NCI-H2227 (cell line): ENCODE results near the gene MLKL.
"Not testable (repeated sequence)": the region's sequence is repeated elsewhere in the genome, so short reads cannot be mapped to it uniquely, and the experiment has no call there.

ENCODE experiments used
- DNase-seq: peaks from one replicate; lab custom pipeline; 2025; ENCODE audit not compliant: unreplicated experiment; lab: John Stamatoyannopoulos, UW

The MLKL gene

GRCh38 chr16:74732707-74733350, 32.2 kb upstream of the MLKL start:
- no peak for DNase-seq

GRCh38 chr16:74731853-74732477, 31.3 kb upstream of the MLKL start:
- no peak for DNase-seq

DNA sequence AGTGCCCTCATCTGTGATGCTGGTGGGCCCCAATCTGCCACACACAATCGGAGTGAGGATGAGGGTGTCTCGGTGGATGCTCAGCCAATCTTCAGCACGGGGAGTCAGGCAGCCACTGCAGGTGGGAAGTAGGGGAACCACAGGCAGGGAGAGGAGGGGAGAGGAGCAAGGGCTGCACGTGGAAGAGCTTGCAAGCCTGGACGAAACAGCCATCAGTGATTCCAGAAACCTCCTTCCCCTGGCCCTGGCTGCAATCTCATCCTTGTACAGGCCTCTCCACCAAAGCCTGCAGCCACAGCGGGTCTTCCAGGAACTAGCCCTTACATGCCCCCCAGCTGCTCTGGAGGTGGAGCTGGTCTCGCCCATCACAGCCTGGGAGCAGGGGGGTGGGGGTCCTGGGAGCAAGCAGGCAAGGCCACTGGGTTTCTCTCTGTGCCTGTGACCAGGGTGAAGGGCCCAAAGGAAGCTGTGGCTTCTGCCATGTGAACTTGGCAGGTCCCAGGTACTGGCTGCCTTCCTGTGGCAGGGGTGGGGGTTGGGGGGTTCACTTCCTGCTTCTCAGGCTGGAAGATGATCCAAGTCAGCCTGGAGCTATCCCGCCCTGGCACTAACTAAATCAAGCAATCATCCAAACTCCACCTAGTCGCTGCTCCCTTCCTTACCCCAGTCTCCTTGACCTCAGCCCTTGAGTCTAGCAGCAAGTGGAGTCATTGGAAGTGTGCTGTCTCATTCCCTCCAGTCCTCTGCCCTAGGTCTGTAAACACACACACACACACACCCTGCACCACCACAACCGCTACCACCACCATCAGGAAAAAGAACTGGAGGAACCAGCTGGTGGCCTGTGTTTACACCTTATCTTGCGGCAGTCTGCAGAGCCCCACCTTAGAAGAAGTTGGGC, 29.4 kb upstream of the MLKL start:
- DNase-seq = no peak

DNA sequence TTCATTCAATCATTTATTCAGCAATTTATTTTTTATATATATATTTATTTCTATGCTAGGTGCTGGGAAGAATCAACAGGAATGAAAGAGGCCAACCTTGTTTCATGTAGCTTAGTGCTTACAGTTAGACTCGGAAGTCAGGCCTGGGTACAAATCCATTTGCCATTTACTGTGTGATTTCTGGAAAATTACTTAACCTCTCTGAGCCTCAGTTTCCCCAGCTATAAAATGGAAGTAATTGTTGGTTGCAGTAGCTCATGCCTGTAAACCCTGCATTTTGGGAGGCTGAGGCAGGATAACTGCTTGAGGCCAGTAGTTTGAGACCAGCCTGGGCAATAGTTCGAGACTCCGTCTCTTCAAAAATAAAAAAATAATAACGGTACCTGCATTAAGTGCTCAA, 27.2 kb upstream of the MLKL start:
- DNase-seq = no peak

- DNase-seq = no peak
Measured at GRCh38 chr16:74726716-74727115, 26.1 kb upstream of the MLKL start.

GRCh38 chr16:74725651-74726455, 25.2 kb upstream of the MLKL start:
- DNase-seq = no peak

- DNase-seq = no peak
Measured at GRCh38 chr16:74724820-74725549, 24.3 kb upstream of the MLKL start.

- DNase-seq = no peak
Measured at GRCh38 chr16:74723256-74723655, 22.6 kb upstream of the MLKL start.

DNA sequence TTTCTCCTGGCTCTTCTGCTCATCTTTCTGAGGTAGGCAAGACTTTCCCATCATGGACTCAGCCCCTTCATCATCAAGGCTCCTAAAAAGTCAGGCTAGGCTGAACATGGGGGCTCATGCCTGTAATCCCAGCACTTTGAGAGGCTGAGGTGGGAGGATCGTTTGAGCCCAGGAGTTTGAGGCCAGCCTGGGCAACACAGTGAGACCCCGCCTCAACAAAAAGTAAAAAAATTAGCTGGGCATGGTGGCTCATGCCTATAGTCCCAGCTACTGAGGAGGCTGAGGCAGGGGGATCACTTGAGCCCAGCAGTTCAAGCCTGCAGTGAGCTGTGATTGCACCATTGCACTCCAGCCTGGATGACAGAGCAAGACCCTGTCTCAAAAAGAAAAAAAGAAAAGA, 21.5 kb upstream of the MLKL start:
- not testable (repeated sequence) for DNase-seq

- no peak for DNase-seq
Measured at GRCh38 chr16:74721716-74722115, 21.1 kb upstream of the MLKL start.

GRCh38 chr16:74720579-74720978, 19.9 kb upstream of the MLKL start:
- DNase-seq = no peak

DNA sequence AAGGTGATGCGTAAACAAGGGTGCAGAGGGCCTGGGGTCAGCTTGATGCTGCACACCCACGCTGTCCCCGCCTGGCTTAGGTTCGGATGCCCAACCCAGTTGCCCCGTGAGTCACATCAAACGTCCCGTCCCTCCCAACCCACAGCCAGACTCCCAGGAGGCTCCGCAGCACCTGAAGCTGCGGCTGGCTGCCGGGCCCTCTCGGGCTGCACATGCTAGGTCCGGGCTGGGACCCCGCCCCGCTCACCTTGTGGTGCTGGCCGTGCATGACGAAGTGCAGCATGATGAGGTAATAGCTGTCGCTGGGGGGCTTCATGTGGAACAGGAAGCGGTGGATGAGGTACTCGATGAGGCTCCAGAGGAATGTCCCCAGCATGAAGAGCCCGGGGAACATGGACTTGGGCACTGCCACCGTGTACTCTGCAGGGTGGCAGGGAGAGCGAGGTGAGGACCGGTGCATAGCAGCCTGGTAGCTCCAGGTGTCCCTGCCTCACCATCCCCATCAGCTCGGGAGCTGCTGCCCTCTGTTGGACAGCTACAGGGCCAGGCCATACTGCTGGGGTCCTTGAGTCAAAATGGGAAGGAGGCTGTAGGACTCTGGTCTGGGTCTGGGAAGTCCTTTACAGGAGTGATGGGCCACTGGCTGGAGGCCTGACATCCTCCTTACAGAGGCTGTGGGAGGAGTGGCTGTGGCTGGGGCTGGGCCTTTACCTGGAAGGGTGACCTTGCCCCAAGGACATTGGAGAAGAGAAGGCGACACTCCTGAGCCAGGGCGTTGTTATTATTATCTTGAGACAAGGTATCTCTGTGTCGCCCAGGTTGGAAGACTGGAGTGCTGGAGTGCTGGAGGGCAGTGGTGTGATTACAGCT, 18.3 kb upstream of the MLKL start:
- DNase-seq = no peak

DNA sequence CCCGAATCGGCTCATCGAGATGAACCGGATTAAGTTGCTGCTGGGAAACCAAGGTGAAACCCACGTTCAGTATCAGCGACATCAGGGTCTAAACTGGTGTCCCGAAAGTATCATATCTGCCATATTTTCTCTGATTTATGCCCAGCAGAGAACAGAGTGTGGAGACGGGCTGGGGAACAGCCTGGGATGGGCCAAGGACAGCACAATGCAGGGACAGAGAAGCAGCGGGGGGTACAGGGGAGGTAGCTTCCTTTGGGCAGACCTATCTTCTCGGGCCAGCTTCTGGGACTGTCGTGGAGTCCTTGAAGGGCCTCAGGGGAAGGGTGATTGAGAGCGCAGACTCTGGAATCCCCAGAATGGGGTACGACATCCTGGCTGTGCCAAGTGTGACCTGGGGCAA, 17.5 kb upstream of the MLKL start:
- DNase-seq = no peak

GRCh38 chr16:74717367-74717766, 16.7 kb upstream of the MLKL start:
- no peak for DNase-seq

GRCh38 chr16:74716355-74716754, 15.7 kb upstream of the MLKL start:
- DNase-seq = no peak

DNA sequence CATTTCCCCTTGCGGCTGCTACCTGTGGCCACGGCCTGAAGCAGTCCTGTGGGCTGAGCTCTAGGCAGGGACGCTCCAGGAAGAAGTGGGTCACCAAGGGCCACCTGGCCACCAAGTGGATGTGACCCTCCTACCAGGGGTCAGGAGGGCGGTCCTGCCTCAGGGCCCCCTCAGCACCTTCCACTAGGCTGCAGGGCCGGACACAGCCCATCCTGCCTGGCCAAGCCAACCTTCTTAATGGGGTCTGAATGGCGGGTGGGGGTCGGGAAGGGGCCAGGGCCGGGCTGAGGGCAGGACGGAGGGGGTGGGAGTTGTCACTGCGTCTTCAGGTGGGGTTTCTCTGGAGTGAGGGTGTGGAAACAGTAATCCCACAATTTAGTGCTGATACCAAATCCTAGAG, 13.2 kb upstream of the MLKL start:
- DNase-seq = no peak

DNA sequence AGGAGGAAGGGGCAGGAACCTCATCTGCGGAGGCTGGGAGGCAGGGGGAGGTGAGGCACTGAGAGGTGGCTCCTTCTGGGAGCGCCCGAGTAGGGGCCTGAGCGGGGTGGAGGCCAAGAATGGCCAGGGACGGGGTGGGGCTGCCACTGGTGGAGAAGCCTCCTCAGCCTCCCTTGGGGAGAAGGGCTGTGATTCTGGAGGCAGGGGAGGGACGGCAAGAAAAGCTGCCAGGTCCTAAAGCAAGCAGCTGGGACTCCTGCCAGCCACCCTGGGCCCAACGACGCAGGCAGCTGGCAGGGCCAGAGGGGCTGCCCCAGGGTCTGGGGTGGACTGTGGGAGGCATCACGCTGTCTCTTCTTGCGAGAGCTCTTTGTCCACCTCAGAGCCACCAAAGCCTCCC, 12.7 kb upstream of the MLKL start:
- DNase-seq = no peak

DNA sequence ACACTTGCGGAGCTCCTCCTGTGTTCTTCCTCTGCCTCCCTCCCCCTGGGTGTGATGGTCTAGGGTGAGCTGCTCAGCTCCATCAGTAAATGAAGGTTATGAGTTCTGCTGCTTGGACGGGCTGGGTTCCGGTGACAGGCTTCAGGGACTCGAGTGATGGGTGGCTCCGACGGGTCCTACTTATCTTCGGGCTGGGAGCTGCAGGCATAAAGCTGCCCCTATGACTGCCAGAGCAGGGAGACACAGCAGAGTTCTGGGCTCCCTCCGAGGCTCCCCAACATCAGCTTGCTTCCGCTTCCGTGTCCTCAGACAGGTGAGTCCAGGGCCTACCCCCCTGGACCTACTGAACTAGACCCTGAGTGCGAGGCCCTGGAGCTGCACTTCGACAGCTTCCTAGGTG, 11.3 kb upstream of the MLKL start:
- DNase-seq = no peak

DNA sequence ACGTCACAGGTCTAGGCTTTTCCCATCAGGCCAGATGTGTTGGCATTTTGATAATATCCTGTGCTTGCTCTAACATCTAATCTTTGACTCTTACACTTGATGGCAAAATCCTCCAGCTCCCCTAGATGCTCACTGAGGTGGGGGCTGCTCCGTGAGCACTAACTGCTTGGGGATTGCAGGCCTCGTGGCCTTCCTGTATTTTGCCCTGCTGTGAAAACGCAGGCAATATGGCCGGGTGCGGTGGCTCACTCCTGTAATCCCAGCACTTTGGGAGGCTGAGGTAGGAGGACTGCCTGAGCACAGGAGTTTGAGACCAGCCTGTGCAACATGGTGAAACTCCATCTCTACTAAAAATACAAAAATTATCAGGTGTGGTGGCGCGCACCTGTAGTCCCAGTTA, 9.7 kb upstream of the MLKL start:
- no peak for DNase-seq

- DNase-seq = peak; percentile 84
Measured at GRCh38 chr16:74709441-74709877, 8.8 kb upstream of the MLKL start.
